Kidney capillary endothelial cell (primary cell): Measurements from ENCODE around the gene UQCRFS1.
"Not testable (repeated sequence)": the region's sequence is repeated elsewhere in the genome, so short reads cannot be mapped to it uniquely, and the experiment has no call there.

Experiments used
- DNase-seq: peaks from one replicate; pipeline ENCODE4 v3.0.0-alpha.2; 2018; ENCODE audit warnings: low spot score

Gene UQCRFS1

GRCh38 chr19:29214411-29214810 lies 1.5 kb upstream of the UQCRFS1 start:
- DNase-seq = no peak

- no peak for DNase-seq
Measured at GRCh38 chr19:29212356-29212647, 649 bp downstream of the UQCRFS1 start.

- no peak for DNase-seq
Measured at GRCh38 chr19:29211562-29212355, 1.2 kb downstream of the UQCRFS1 start.

GRCh38 chr19:29211041-29211440 lies 1.9 kb downstream of the UQCRFS1 start:
- not testable (repeated sequence) for DNase-seq

- not testable (repeated sequence) for DNase-seq
Measured at GRCh38 chr19:29210502-29210901, 2.4 kb downstream of the UQCRFS1 start.

GRCh38 chr19:29207403-29208187 lies 5.4 kb downstream of the UQCRFS1 start:
- not testable (repeated sequence) for DNase-seq

- DNase-seq = no peak
Measured at GRCh38 chr19:29206453-29206852, 6.5 kb downstream of the UQCRFS1 start.

- no peak for DNase-seq
Measured at GRCh38 chr19:29202281-29202680, 10.7 kb downstream of the UQCRFS1 start.

GRCh38 chr19:29201855-29202254 lies 11.1 kb downstream of the UQCRFS1 start:
- DNase-seq = no peak

- no peak for DNase-seq
Measured at GRCh38 chr19:29194658-29195057, 18.3 kb downstream of the UQCRFS1 start.

GRCh38 chr19:29193155-29193554 lies 19.8 kb downstream of the UQCRFS1 start:
- no peak for DNase-seq

- no peak for DNase-seq
Measured at GRCh38 chr19:29191005-29191404, 21.9 kb downstream of the UQCRFS1 start.

GRCh38 chr19:29189033-29189360 lies 24.0 kb downstream of the UQCRFS1 start:
- DNase-seq = no peak

GRCh38 chr19:29188289-29189032 lies 24.5 kb downstream of the UQCRFS1 start:
- no peak for DNase-seq

- no peak for DNase-seq
Measured at GRCh38 chr19:29187676-29188075, 25.3 kb downstream of the UQCRFS1 start.

- no peak for DNase-seq
Measured at GRCh38 chr19:29185427-29185826, 27.5 kb downstream of the UQCRFS1 start.

GRCh38 chr19:29176981-29177754 lies 35.8 kb downstream of the UQCRFS1 start:
- no peak for DNase-seq

- DNase-seq = no peak
Measured at GRCh38 chr19:29173896-29174295, 39.1 kb downstream of the UQCRFS1 start.

- no peak for DNase-seq
Measured at GRCh38 chr19:29172302-29172701, 40.6 kb downstream of the UQCRFS1 start.

- no peak for DNase-seq
Measured at GRCh38 chr19:29171525-29171924, 41.4 kb downstream of the UQCRFS1 start.

GRCh38 chr19:29170554-29170953 lies 42.4 kb downstream of the UQCRFS1 start:
- no peak for DNase-seq

GRCh38 chr19:29162694-29163093 lies 50.3 kb downstream of the UQCRFS1 start:
- DNase-seq = no peak
